ENCODE data around the gene RAB14.
"Not testable (repeated sequence)": the region's sequence is repeated elsewhere in the genome, so short reads cannot be mapped to it uniquely, and the experiment has no call there.

RAB14 gene

DNA sequence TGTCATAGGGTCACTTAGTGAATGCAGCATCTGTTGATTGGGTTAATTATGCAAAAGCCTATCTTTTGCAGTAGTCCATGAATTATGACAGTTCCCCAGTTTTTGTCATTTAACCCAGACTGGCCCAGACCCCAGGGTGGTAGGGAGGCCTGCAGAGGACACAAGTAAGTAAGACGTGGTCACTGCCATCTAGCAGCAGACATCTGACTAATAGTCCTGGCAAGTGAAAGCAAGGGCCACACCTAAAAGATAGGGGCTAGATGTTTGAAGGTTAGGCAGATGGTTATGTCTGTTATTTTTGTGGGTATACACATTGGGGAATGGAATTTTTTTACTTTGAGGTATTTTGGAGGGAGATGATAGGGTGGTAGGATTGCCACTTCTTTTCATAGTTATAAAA is 48.0 kb downstream of the RAB14 start:
- no peak for DNase-seq

DNA sequence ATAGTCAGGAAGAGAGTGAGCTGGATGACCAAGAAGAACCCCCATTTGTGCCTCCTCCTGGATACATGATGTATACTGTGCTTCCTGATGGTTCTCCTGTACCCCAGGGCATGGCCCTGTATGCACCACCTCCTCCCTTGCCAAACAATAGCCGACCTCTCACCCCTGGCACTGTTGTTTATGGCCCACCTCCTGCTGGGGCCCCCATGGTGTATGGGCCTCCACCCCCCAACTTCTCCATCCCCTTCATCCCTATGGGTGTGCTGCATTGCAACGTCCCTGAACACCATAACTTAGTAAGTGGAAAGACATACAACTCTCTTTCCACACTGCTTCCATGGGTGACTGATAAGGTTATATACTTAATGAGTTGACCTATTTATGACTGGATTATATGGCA is 51.5 kb downstream of the RAB14 start:
- no peak for DNase-seq

DNA sequence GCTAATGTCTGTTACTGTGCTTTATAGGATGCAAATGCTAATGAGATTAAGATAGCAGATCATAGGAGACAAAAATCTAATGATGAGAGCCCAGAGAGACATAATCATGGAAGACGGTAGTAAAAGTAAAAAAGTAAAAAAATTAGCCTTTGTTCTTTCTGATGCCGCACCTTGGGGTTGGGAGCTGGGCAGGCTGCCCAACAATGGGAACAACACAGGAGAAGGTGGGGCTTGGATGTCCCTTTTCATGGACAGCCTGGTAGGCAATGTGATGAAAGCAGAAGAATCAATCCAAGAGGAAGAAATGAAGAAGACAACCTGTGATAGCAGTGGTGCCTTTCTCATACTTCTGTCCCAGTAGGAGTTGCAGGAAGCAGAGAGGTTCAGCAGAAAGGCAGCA is 57.2 kb downstream of the RAB14 start:
- no peak for DNase-seq

DNA sequence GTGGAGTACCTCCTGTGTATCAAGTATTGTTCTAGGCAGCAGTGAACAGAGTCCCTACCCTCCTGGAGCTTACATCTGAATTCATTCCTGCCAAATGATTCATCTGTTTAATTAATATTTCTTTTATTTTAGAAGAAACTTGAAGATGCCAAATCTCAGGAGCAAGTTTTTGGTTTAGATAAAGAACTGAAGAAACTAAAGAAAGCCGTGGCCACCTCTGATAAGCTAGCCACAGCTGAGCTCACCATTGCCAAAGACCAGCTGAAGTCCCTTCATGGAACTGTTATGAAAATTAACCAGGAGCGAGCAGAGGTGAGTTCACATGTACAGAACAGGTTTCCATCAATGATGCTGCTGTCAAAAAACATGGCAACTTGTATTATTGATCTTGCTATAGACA is 57.9 kb downstream of the RAB14 start:
- no peak for DNase-seq

DNA sequence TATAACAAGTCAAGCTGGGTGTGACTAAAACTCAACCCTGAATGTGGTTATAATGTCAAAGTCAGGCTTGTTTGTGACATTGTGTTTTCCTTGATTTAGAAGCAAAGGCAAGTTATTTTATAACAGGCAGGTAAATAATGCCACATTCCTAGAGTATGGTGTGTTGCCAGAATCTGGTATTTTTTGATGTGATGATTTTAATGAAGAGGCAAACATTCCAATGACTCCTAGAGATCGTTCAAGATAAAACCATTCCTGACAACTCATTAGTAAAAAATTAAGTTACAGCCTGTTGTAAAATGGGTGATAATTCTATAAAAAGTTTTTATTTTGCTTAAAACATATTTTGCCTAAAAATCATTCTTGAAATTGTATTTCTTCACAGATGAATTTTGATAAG is 60.0 kb downstream of the RAB14 start:
- DNase-seq, result no peak

DNA sequence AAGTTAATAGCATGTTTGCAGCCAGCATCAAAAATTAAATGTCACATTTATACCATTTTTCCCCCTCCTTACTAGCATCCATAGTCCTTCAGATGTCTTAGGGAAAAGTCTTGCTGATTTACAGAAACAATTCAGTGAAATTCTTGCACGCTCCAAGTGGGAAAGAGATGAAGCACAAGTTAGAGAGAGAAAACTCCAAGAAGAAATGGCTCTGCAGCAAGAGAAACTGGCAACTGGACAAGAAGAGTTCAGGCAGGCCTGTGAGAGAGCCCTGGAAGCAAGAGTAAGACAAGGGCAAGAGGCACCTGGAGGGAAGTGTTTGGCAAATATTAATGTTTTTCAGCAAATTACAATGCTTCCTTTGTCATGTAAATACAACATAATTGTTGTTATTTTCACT is 60.4 kb downstream of the RAB14 start:
- DNase-seq, result no peak

GRCh38 chr9:121140162-121140561 is 61.5 kb downstream of the RAB14 start:
- DNase-seq, result no peak

DNA sequence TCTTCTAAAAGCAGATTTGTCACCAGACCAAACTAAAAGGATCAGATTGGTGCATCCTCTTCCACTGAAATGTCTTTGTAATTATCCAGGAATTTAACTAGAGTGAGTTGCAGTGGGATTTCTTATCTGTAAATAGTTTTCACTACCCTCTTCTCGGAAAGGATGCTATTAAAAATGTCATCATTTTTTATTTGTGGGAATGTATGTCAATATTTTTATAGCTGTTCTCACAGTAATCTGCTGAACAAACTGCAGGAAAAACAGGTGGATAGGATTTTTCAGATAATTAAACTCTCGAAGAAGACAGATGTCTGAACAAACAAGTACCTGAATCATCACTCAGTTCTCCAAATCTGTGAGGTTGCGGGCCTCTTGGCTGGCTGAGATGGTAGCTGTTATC is 62.7 kb downstream of the RAB14 start:
- no peak for DNase-seq

GRCh38 chr9:121138561-121138960 is 63.1 kb downstream of the RAB14 start:
- DNase-seq, result no peak

GRCh38 chr9:121135642-121136041 is 66.0 kb downstream of the RAB14 start:
- DNase-seq, result no peak

GRCh38 chr9:121133104-121133816 is 68.4 kb downstream of the RAB14 start:
- DNase-seq, result peak in 1 of 2 experiments; percentile 27

GRCh38 chr9:121129384-121129783 is 72.3 kb downstream of the RAB14 start:
- not testable (repeated sequence) for DNase-seq
